HG02852 (cell line): Measurements from ENCODE around the gene MMP11.

Source experiments
- ATAC-seq: cut with Tn5 transposase; IDR thresholded peaks from one replicate; pipeline ENCODE4 v1.9.1; 2021; ENCODE audit warnings: mild to moderate bottlenecking, moderate library complexity; ENCODE audit not compliant: unreplicated experiment

The MMP11 gene

DNA sequence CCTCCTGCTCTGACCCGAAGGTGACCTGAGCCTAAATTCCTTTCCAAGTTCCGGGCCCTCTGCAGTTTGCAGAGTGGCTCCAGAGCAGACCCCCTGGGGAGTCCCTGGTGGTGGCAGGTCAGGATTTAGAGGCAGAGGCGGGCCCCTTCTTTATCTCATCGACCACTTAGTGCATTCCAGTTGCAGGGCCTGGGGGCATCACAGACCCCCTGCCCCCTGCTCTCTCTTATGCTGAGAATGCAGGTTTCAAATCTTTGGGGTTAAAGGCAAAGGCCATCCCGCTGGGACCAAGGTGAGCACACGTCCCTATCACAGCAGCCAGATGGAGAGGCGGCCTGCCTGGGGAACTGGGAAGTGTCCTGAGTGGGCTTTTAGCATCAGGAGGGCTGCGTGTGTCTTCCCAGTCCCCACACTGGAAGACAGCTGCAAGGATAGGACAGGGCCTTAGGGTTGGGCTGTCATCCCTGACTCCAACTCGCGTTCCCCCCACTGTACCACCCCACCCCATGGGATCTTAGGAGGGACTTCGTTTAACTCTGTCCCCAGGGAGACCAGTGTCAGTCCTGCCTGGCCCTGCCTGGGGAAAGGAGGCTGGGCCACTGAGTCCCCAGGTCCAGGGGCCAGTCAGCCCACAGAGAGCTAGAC, 54.8 kb downstream of the MMP11 start:
- no peak for ATAC-seq

DNA sequence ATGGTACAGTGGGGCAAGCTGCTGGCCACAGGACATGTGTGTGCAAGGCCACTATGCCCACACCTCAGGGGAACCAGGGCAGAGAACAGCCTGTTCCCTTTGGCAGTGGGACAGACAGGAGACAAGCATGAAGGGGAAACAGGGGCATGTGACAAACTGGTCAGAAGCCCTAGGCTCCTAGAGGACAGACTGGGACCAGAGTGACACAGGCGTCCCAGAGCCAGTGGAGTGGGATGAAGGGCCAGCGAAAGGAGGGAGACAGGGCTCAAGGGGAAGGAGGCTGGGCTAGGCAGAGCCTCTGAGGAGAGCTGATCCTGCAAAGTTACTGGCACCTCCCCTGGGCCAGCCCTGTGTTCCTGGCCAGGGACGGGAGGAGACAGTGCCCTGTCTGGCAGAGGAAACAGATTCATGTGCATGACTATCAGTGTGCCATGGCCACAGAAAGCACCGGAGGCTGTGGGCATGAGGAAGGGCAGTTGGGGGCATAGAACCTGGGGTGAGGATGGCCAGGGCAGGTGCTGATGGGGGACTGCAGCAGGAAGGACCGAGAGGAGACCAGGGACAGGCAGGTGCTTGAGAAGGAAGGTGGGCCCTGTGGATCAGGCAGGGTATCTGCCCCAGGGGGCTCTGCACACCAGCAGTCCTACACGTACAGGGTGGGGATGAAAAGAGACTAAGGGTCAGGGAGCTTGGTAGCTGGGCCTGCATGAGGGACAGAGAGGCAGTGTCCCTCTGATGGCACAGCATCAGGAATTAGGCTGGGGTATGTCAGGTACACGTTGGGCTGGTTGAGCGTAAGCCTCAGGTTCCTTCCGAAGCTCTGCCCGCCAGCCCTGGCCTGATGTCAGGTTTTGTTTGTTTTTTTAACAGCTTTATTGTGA, 56.4 kb downstream of the MMP11 start:
- no peak for ATAC-seq

DNA sequence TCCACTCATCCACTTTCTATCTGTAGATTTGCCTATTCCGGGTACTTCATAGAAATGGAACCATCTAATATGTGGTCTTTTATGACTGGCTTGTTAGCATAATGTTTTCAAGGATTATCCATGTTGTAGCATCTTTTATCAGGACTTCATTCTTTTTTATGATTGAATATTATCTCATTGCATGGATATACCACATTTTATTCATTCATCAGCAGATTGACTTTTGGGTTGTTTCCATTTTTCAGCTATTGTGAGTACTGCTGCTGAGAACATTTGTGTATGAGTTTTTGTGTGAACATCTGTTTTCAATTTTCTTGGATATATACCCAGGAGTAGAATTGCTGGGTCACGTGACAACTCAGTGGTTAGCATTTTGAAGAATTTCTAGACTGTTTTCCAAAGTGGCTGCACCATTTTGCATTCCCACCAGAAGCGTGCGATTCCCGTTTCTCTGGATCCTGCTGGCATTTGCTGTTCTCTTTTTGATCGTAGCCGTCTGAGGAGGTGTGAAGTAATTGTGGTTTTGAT, 57.3 kb downstream of the MMP11 start:
- no peak for ATAC-seq

DNA sequence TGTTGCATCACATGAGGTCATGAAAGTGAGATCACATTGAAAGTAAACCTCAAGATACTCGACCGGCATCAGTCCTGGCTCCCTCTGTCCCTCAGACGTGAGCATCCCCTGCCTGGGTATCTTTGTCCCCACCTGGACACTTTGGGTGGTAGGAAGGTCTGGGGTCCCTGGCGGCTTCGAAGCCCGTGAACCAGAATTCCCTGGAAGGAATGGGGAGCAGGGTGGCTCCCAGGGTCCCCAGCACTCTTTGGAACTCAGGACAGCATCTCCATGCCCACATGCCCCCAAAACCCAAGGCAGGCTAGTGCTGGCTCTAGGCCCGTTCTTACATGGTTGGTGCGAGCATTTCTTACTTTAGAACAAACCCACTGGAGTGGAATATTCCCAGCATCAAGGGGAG, 58.6 kb downstream of the MMP11 start:
- ATAC-seq, result no peak

DNA sequence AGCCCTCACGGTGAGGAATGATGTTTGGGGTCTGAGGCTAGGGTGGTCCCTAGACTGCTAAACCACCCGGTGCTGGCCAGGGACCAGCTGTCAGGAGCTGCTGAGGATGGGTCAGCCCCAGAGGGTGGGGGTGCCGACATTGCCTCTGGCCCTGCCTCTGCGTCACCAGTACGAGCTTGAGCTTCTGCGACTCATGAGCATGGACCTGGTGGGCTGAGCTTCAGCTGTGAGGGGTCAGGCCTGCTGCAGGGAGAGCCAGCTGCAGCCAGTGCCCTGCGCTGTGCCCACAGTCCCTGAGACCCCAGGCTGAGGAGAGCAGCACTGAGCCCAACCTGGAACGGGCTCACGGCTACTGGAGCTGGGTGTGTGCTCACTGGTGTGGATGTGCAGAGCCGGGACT, 59.1 kb downstream of the MMP11 start:
- ATAC-seq, result no peak

DNA sequence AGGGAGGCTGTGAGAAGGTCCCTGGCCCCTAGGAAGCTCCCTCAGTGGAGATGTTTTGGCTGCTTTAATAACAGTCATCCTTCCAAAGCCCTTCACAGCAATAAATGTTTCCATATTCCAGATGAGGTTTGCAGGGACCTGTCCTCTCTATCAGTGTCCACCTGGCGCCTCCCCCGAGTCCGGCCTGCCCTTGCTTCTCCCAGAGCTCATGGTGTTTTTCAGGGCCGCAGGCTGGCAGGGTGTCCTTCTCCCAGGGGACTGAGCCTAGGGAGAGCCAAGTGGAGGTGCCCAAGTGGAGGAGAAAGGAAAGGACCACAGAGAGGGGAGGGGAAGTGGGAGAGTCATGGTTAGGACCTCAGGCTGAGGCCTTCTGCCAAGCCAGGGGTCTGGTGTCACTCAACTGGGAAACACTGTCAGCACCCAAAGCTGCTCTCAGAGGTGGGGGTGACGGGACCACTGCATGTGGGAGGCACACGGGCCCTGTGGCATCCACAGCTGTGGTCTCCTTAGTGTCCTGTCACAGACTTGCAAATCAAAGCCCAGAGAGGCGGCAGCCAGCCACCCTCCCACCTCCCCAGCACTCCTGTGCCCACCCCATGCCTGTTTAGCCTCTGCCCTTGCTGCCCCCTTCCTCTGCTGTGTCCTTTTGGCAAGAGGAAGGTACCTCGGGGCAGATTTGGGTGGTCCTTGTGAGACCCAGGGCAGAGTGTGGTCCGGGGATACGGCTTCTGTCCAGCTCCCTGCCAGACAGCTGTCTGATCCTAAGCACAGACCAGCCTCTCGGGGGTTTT, 59.8 kb downstream of the MMP11 start:
- ATAC-seq, result no peak

DNA sequence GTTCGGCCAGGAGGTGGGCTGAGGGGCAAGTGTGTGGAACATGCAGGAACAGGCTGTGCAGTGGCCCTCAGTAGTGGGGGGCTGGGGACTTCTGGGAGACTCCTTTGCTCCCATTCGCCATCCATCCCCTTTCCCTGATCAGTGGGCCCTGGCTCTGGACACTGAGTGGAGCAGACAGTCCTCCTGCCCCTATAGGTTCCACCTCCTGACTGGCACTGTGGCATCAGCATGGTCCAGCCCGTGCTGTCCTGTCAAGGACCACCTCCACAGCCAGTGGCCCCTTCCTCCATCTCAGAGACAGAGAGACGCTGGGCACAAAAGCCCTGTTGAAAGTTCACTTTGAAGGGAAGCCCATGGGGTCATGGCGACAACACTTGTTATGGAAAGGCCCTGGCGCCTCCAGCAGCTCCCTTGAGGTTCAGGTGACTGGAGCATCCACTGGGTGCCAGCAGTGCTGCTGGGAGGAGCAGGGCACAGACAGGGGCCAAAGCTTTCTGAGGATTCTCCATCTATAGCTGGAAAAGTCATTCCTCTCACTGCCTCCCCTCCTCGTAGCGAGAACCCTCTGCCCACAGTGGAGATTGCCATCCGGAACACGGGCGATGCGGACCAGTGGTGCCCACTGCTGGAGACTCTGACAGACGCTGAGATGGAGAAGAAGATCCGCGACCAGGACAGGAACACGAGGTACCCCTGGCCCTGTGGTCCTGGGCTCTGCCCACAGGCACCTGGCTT, 60.5 kb downstream of the MMP11 start:
- ATAC-seq, result no peak
